Trophoblast cell (in vitro differentiated cells and primary cell): ENCODE data around the gene LRRC3.

Source experiments
- DNase-seq, 2 donors: peaks; one replicate each; pipeline ENCODE4 v3.0.0-alpha.2; 2016
- H2AFZ ChIP-seq: 2 replicates; pipeline ENCODE4 v1.6.1; 2013; ENCODE audit warnings: low read length, moderate library complexity, mild to moderate bottlenecking; ENCODE audit not compliant: insufficient read depth, poor library complexity
- H2AK5ac ChIP-seq: 2 replicates; pipeline ENCODE4 v1.6.1; 2013; ENCODE audit warnings: mild to moderate bottlenecking, low read length
- H2BK120ac ChIP-seq: 2 replicates; pipeline ENCODE4 v1.6.1; 2013; ENCODE audit warnings: low read length, mild to moderate bottlenecking, moderate library complexity; ENCODE audit not compliant: insufficient read depth, poor library complexity
- H2BK12ac ChIP-seq: 2 replicates; pipeline ENCODE4 v1.6.1; 2013; ENCODE audit warnings: mild to moderate bottlenecking, low read length, moderate library complexity
- H2BK5ac ChIP-seq: 2 replicates; pipeline ENCODE4 v1.6.1; 2013; ENCODE audit warnings: low read length, low read depth, moderate library complexity, mild to moderate bottlenecking; ENCODE audit not compliant: poor library complexity
- H3K14ac ChIP-seq: 2 replicates; pipeline ENCODE4 v1.6.1; 2013; ENCODE audit warnings: mild to moderate bottlenecking, low read length
- H3K18ac ChIP-seq: 2 replicates; pipeline ENCODE4 v1.6.1; 2013; ENCODE audit warnings: mild to moderate bottlenecking, low read length
- H3K23ac ChIP-seq: 2 replicates; pipeline ENCODE4 v1.6.1; 2013; ENCODE audit warnings: low read length
- H3K27ac ChIP-seq: 2 replicates; pipeline ENCODE4 v1.5.1; 2013; ENCODE audit warnings: low read depth, mild to moderate bottlenecking, inconsistent platforms, low read length, moderate library complexity
- H3K27me3 ChIP-seq: 2 replicates; pipeline ENCODE4 v1.6.1; 2013; ENCODE audit warnings: inconsistent platforms, mild to moderate bottlenecking, low read length, moderate library complexity; ENCODE audit not compliant: insufficient read depth
- H3K36me3 ChIP-seq, 2 experiments: 1 replicate in 1 of 2; 2 replicates in 1 of 2; pipeline ENCODE4 v1.6.1; 2013; ENCODE audit warnings: low read length in 2 of 2, mild to moderate bottlenecking in 2 of 2, moderate library complexity in 1 of 2; ENCODE audit not compliant: insufficient read depth in 2 of 2, control insufficient read depth in 1 of 2
- H3K4ac ChIP-seq: 2 replicates; pipeline ENCODE4 v1.6.1; 2013; ENCODE audit warnings: low read depth, mild to moderate bottlenecking, low read length, moderate library complexity
- H3K4me1 ChIP-seq, 2 experiments: 1 replicate in 1 of 2; 2 replicates in 1 of 2; pipeline ENCODE4 v1.6.1; 2013; ENCODE audit warnings: low read length in 2 of 2, mild to moderate bottlenecking in 2 of 2, moderate library complexity in 1 of 2; ENCODE audit not compliant: insufficient read depth in 2 of 2, control insufficient read depth in 1 of 2
- H3K4me2 ChIP-seq: 2 replicates; pipeline ENCODE4 v1.6.1; 2013; ENCODE audit warnings: inconsistent platforms, mild to moderate bottlenecking, low read length, moderate library complexity
- H3K4me3 ChIP-seq: 2 replicates; pipeline ENCODE4 v1.5.1; 2013; ENCODE audit warnings: mild to moderate bottlenecking, low read depth, low read length, inconsistent platforms
- H3K79me1 ChIP-seq: one replicate; pipeline ENCODE4 v1.6.1; 2013; ENCODE audit warnings: low read length
- H3K79me2 ChIP-seq: 2 replicates; pipeline ENCODE4 v1.6.1; 2013; ENCODE audit warnings: low read length, mild to moderate bottlenecking; ENCODE audit not compliant: control insufficient read depth, insufficient read depth, poor library complexity
- H3K9ac ChIP-seq: 2 replicates; pipeline ENCODE4 v1.6.1; 2013; ENCODE audit warnings: mild to moderate bottlenecking, low read length
- H3K9me3 ChIP-seq: 2 replicates; pipeline ENCODE4 v1.6.1; 2013; ENCODE audit warnings: low read depth, mild to moderate bottlenecking, control low read depth, inconsistent platforms, low read length; ENCODE audit not compliant: insufficient read depth
- H4K12ac ChIP-seq: 2 replicates; pipeline ENCODE4 v1.6.1; 2013; ENCODE audit warnings: low read depth, mild to moderate bottlenecking, low read length, moderate library complexity
- H4K8ac ChIP-seq: 2 replicates; pipeline ENCODE4 v1.6.1; 2013; ENCODE audit warnings: low read depth, mild to moderate bottlenecking, low read length, moderate library complexity
- H4K91ac ChIP-seq: one replicate; pipeline ENCODE4 v1.6.1; 2013; ENCODE audit warnings: low read depth, mild to moderate bottlenecking, low read length, moderate library complexity
- WGBS: extraction: QIAGEN DNeasy Blood & Tissue Kit; methylation state at CpG from one replicate; pipeline ENCODE4 v1.1.7; 2013; ENCODE audit warnings: missing lambda C conversion rate; ENCODE audit not compliant: insufficient read length, insufficient coverage; ENCODE audit errors: extremely low coverage; 5-methylcytosine and 5-hydroxymethylcytosine counted together

The LRRC3 gene

DNA sequence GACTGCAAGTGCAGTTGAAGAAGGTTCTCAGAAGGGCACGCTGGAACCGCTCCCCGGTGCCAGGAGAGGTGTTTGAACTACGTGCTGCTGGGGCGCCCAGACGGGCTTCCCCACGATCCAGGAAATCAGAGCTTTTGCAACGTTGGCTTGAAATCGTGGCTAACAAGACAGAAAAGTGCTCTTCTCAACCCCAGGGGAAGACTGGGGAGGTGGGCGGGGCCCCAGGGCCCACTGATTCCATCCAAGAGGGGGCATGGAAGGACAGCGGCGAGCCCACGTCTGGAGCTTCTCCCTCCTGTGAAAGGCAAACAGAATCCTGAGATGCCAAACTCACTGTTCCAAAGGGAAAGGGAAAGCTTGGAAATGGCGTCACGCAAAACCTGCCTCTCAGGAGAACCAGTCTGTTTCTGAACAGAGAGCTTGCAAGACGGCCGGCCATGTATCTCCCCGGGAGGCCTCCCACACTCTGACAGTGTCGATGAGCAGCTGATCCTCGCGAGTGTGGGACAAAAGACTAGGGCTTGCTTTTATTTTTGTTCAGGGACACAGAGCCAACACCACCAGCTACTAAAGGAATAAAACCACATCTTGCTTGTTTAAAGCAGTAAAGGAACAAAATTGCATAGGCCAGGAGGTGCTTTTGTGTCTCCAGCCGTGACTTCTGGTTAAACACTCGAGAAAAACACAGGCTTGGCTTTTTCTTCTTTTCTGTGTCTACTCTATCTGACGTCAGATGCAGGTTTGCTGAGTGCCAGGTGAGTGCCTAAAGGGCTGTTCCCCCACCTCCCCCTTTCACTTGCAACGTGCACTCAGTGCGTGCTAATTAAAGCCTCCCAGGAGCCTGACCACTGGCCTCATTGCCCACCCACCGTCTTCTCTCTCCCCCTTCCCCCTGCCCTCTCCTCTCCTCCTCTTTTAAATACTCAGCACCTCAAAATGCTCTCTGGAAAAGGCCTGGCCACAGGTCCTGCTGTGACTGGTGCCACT, 41.5 kb downstream of the LRRC3 start:
- Histone ChIP-seq H3K36me3 (no peaks in the 10 kb centered on the region), H2BK5ac (no peak overlapping the region), H3K14ac (no peak overlapping the region), H2AK5ac (no peak overlapping the region), H3K4me3 (no peak overlapping the region), H2AFZ (no peak overlapping the region), H3K23ac (no peak overlapping the region), H3K4ac (no peak overlapping the region), H3K4me1 (no peaks in the 10 kb centered on the region), H2BK120ac (no peak overlapping the region), H3K9ac (no peak overlapping the region), H3K4me2 (no peak overlapping the region), H3K79me1 (no peaks in the 10 kb centered on the region), H4K12ac (no peak overlapping the region), H3K27me3 (no peaks in the 10 kb centered on the region), H3K79me2 (no peaks in the 10 kb centered on the region), H2BK12ac (no peak overlapping the region), H3K9me3 (peaks cover 22% of the 10 kb centered on the region), H4K91ac (no peak overlapping the region), H3K18ac (no peak overlapping the region), H3K27ac (no peak overlapping the region), H4K8ac (no peak overlapping the region)
- DNase-seq = no peak
- WGBS = no CpG with 5 or more reads among the region's 27 CpGs

GRCh38 chr21:44497703-44498126, 42.4 kb downstream of the LRRC3 start:
- Histone ChIP-seq H3K4me3 (no peak overlapping the region), H3K18ac (no peak overlapping the region), H2BK12ac (no peak overlapping the region), H4K8ac (no peak overlapping the region), H3K4me1 (no peaks in the 10 kb centered on the region), H3K27me3 (no peaks in the 10 kb centered on the region), H3K14ac (no peak overlapping the region), H3K23ac (no peak overlapping the region), H3K9ac (no peak overlapping the region), H2BK5ac (no peak overlapping the region), H3K4ac (no peak overlapping the region), H3K27ac (no peak overlapping the region), H2AK5ac (no peak overlapping the region), H4K12ac (no peak overlapping the region), H2AFZ (no peak overlapping the region), H3K9me3 (peaks cover 18% of the 10 kb centered on the region), H3K79me1 (no peaks in the 10 kb centered on the region), H3K79me2 (no peaks in the 10 kb centered on the region), H3K4me2 (no peak overlapping the region), H3K36me3 (no peaks in the 10 kb centered on the region), H2BK120ac (no peak overlapping the region), H4K91ac (no peak overlapping the region)
- no peak for DNase-seq
- WGBS = no CpG with 5 or more reads among the region's 6 CpGs

GRCh38 chr21:44498280-44499210, 43.2 kb downstream of the LRRC3 start:
- no peak overlapping the region for H3K4ac ChIP-seq
- no peak overlapping the region for H3K23ac ChIP-seq
- no peaks in the 10 kb centered on the region for H3K79me1 ChIP-seq
- no peak overlapping the region for H4K8ac ChIP-seq
- no CpG with 5 or more reads among the region's 27 CpGs for WGBS
- H3K9me3 ChIP-seq = peaks cover 10% of the 10 kb centered on the region
- no peak overlapping the region for H3K9ac ChIP-seq
- H2BK5ac ChIP-seq = no peak overlapping the region
- H3K27ac ChIP-seq = no peak overlapping the region
- H2BK12ac ChIP-seq = no peak overlapping the region
- no peaks in the 10 kb centered on the region for H3K36me3 ChIP-seq
- no peak overlapping the region for H4K12ac ChIP-seq
- no peak overlapping the region for H2AFZ ChIP-seq
- no peaks in the 10 kb centered on the region for H3K4me1 ChIP-seq
- no peak overlapping the region for H2BK120ac ChIP-seq
- H2AK5ac ChIP-seq = no peak overlapping the region
- H3K4me2 ChIP-seq = no peak overlapping the region
- H3K79me2 ChIP-seq = no peaks in the 10 kb centered on the region
- DNase-seq = no peak
- H3K27me3 ChIP-seq = no peaks in the 10 kb centered on the region
- no peak overlapping the region for H3K4me3 ChIP-seq
- no peak overlapping the region for H3K14ac ChIP-seq
- no peak overlapping the region for H3K18ac ChIP-seq
- no peak overlapping the region for H4K91ac ChIP-seq

DNA sequence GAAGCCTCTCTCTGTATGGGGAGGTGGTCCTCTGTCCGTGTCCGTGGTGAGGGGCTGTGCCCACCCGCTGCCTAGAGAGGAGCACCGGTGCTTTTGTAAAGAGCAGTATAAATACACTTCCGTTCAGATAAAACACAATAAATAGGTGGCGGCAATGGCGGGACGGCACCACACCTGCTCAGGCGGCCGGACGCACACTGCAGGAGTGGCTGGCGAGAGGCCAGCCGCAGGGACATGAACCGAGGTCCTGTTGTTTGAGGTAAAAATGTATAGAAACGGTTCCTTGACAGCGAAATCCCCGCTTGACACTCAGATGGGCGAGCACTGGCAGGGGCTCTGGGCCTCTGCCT, 43.9 kb downstream of the LRRC3 start:
- H3K4me3 ChIP-seq = no peak overlapping the region

More for the DNA sequence above, 43.9 kb downstream of the LRRC3 start:
- no peaks in the 10 kb centered on the region for H3K79me2 ChIP-seq
- H2BK5ac ChIP-seq = no peak overlapping the region
- H3K4me1 ChIP-seq = no peaks in the 10 kb centered on the region
- peaks cover 4% of the 10 kb centered on the region for H3K9me3 ChIP-seq
- no peak overlapping the region for H3K14ac ChIP-seq
- no peak overlapping the region for H2AK5ac ChIP-seq
- no peak overlapping the region for H2AFZ ChIP-seq
- no peak for DNase-seq
- no peak overlapping the region for H3K23ac ChIP-seq
- H3K4me2 ChIP-seq = no peak overlapping the region
- H2BK120ac ChIP-seq = no peak overlapping the region
- no peak overlapping the region for H2BK12ac ChIP-seq
- no peak overlapping the region for H3K18ac ChIP-seq
- no peaks in the 10 kb centered on the region for H3K79me1 ChIP-seq
- H4K91ac ChIP-seq = no peak overlapping the region
- H3K9ac ChIP-seq = no peak overlapping the region
- H3K27ac ChIP-seq = no peak overlapping the region
- no peak overlapping the region for H4K12ac ChIP-seq
- no peaks in the 10 kb centered on the region for H3K36me3 ChIP-seq
- no peaks in the 10 kb centered on the region for H3K27me3 ChIP-seq
- no peak overlapping the region for H4K8ac ChIP-seq
- H3K4ac ChIP-seq = no peak overlapping the region
- WGBS = no CpG with 5 or more reads among the region's 18 CpGs
